GM23338 (cell line): Measurements from ENCODE around the gene M1AP. TPM values are rescaled to one million over a fixed set of nuclear protein-coding genes. Genes with fewer than 3 reads are reported as not detected.
A peak's percentile ranks its signal among the peaks of the same experiment; 100 is the strongest.

ENCODE experiments used
- ATAC-seq: fragments of 200-7000 bp; cut with Tn5 transposase; 3 replicates; pipeline ENCODE4 v1.9.1; 2020
- DNase-seq: peaks from one replicate; pipeline ENCODE4 v3.0.0-alpha.2; 2015; ENCODE audit warnings: low spot score
- H2AFZ ChIP-seq: fragments of 200-600 bp; sonication (generic); 2 replicates; pipeline ENCODE4 v1.8.0; 2016; ENCODE audit warnings: antibody characterized with exemption, mild to moderate bottlenecking, moderate library complexity
- H3F3A ChIP-seq: fragments of 200-600 bp; sonication (generic); replicated peaks from 2 replicates; pipeline ENCODE4 v1.8.0; 2017; ENCODE audit warnings: antibody characterized with exemption, mixed run types, low read depth
- H3K27ac ChIP-seq: fragments of 200-600 bp; sonication (generic); 2 replicates; pipeline ENCODE4 v1.6.1; 2016; ENCODE audit warnings: low read depth
- H3K27me3 ChIP-seq: fragments of 200-600 bp; sonication (generic); 2 replicates; pipeline ENCODE4 v1.8.0; 2016; ENCODE audit warnings: mild to moderate bottlenecking, mixed run types, moderate library complexity; ENCODE audit not compliant: insufficient read depth
- H3K36me3 ChIP-seq: fragments of 200-600 bp; sonication (generic); 2 replicates; pipeline ENCODE4 v1.8.0; 2016; ENCODE audit warnings: mild to moderate bottlenecking; ENCODE audit not compliant: insufficient read depth
- H3K4me1 ChIP-seq: fragments of 200-600 bp; sonication (generic); 2 replicates; pipeline ENCODE4 v1.8.0; 2016; ENCODE audit warnings: mild to moderate bottlenecking, moderate library complexity; ENCODE audit not compliant: insufficient read depth
- H3K4me2 ChIP-seq: fragments of 200-600 bp; sonication (generic); 2 replicates; pipeline ENCODE4 v1.7.1; 2017; ENCODE audit warnings: mixed run types
- H3K4me3 ChIP-seq: fragments of 200-600 bp; sonication (generic); 2 replicates; pipeline ENCODE4 v1.6.1; 2016; ENCODE audit warnings: mixed run types
- H3K79me2 ChIP-seq: fragments of 200-600 bp; sonication (generic); replicated peaks from 2 replicates; pipeline ENCODE4 v1.8.0; 2017; ENCODE audit warnings: mild to moderate bottlenecking; ENCODE audit not compliant: insufficient read depth
- H3K9me2 ChIP-seq: fragments of 200-600 bp; sonication (generic); 2 replicates; pipeline ENCODE4 v1.8.0; 2017; ENCODE audit not compliant: insufficient read depth
- H4K20me1 ChIP-seq: fragments of 200-600 bp; sonication (generic); replicated peaks from 2 replicates; pipeline ENCODE4 v1.8.0; 2017; ENCODE audit warnings: mild to moderate bottlenecking; ENCODE audit not compliant: insufficient read depth
- H3K27ac Mint-ChIP-seq: 2 replicates; pipeline ENCODE4 v1.8.0; 2020; ENCODE audit warnings: inconsistent platforms, mild to moderate bottlenecking, moderate library complexity, mixed read lengths
- H3K27me3 Mint-ChIP-seq: 3 replicates; pipeline ENCODE4 v1.8.0; 2022; ENCODE audit warnings: low read depth, mild to moderate bottlenecking, moderate library complexity, mixed read lengths, inconsistent platforms; ENCODE audit not compliant: insufficient read depth, poor library complexity
- H3K36me3 Mint-ChIP-seq: 3 replicates; pipeline ENCODE4 v1.8.0; 2021; ENCODE audit warnings: low read depth, mild to moderate bottlenecking, inconsistent platforms, moderate library complexity, mixed read lengths
- H3K4me1 Mint-ChIP-seq: 3 replicates; pipeline ENCODE4 v1.8.0; 2020; ENCODE audit warnings: mild to moderate bottlenecking, inconsistent platforms, mixed read lengths
- H3K4me3 Mint-ChIP-seq: 3 replicates; pipeline ENCODE4 v1.8.0; 2021; ENCODE audit warnings: moderate library complexity, mild to moderate bottlenecking, inconsistent platforms, mixed read lengths
- H3K9me3 Mint-ChIP-seq: 3 replicates; pipeline ENCODE4 v1.8.0; 2020; ENCODE audit warnings: moderate library complexity, mild to moderate bottlenecking, inconsistent platforms, mixed read lengths
- CREB1 ChIP-seq: fragments of 250-450 bp; sonication (Bioruptor Pico); IDR thresholded peaks from 2 replicates; pipeline ENCODE4 v1.5.0; 2020; ENCODE audit warnings: low read depth, mild to moderate bottlenecking, moderate library complexity
- NANOG ChIP-seq: IDR thresholded peaks from 2 replicates; pipeline ENCODE4 v1.6.1; 2016; ENCODE audit warnings: antibody characterized with exemption, borderline replicate concordance
- STAT1 ChIP-seq: IDR thresholded peaks from one replicate; pipeline ENCODE4 v1.6.1; 2016; ENCODE audit warnings: antibody characterized with exemption; ENCODE audit not compliant: unreplicated experiment
- ZNF114 ChIP-seq: fragments of 250-450 bp; sonication (Bioruptor Pico); IDR thresholded peaks from 2 replicates; pipeline ENCODE4 v1.5.0; 2020; ENCODE audit warnings: mild to moderate bottlenecking, moderate library complexity
- ZNF331 ChIP-seq: fragments of 250-450 bp; sonication (Bioruptor Pico); IDR thresholded peaks from 2 replicates; pipeline ENCODE4 v1.5.0; 2020; ENCODE audit warnings: low read depth, mild to moderate bottlenecking, moderate library complexity
- ZNF462 ChIP-seq: fragments of 250-450 bp; sonication (Bioruptor Pico); IDR thresholded peaks from 2 replicates; pipeline ENCODE4 v1.5.0; 2020; ENCODE audit warnings: mild to moderate bottlenecking, moderate library complexity
- polyA plus RNA-seq: library from polyadenylated mRNA; unstranded; fragments of >200 nt; fragmentation: Nextera tagmentation; extraction: Ambion mirVana; gene quantifications from 2 replicates; pipeline ENCODE4 v1.2.1, GENCODE V29; 2016
- total RNA-seq: library from RNA; depleted of rRNA; stranded (reverse); fragments of >200 nt; shearing (Covaris generic); gene quantifications from 2 replicates; pipeline ENCODE4 v1.2.3, GENCODE V29; 2014
- TF ChIP-seq, protein P1 (sequence below): IDR thresholded peaks from 2 replicates; pipeline ENCODE4 v1.6.1; 2016; ENCODE audit warnings: antibody characterized with exemption

M1AP gene
- total and polyA plus RNA-seq, 2 experiments from 2014 or later: 5.1 to 12.1 TPM

- H3F3A ChIP-seq: 0 out of 2 replicates have a peak, but pooled peaks cover 12% of the 10 kb centered on the region
- H3K4me3 ChIP-seq: no peak within 1 kb of the TSS
- Mint-ChIP-seq H3K4me1 (peaks cover 17% of the 10 kb centered on the region), H3K9me3 (no peaks in the 10 kb centered on the region), H3K4me3 (peak within 1 kb of the TSS; percentile 50; the same call in 2 of the 3 replicates), H3K36me3 (peaks cover 34% of the 10 kb centered on the region), H3K27ac (no peak within 1 kb of the TSS), H3K27me3 (peaks cover 33% of the 10 kb centered on the region)
- H2AFZ ChIP-seq: no peak within 1 kb of the TSS
- peak; percentile 85 for DNase-seq
- peaks cover 22% of the 10 kb centered on the region for H3K27me3 ChIP-seq
- no peak for TF ChIP-seq NANOG
- TF ChIP-seq CREB1 (CRISPR knock-in tag): peak; percentile 60
- no peak for TF ChIP-seq ZNF114 (CRISPR knock-in tag)
- TF ChIP-seq, protein P1, sequence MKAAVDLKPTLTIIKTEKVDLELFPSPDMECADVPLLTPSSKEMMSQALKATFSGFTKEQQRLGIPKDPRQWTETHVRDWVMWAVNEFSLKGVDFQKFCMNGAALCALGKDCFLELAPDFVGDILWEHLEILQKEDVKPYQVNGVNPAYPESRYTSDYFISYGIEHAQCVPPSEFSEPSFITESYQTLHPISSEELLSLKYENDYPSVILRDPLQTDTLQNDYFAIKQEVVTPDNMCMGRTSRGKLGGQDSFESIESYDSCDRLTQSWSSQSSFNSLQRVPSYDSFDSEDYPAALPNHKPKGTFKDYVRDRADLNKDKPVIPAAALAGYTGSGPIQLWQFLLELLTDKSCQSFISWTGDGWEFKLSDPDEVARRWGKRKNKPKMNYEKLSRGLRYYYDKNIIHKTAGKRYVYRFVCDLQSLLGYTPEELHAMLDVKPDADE: 0 out of 2 replicates have a peak, but pooled peaks have one; percentile 53
- peaks cover 7% of the 10 kb centered on the region; the same call in 1 of the 2 replicates for H3K4me1 ChIP-seq
- H3K4me2 ChIP-seq: no peak within 1 kb of the TSS
- no peaks in the 10 kb centered on the region for H3K9me2 ChIP-seq
- peaks cover 18% of the 10 kb centered on the region for H3K79me2 ChIP-seq
- peaks cover 9% of the 10 kb centered on the region; the same call in 1 of the 2 replicates for H4K20me1 ChIP-seq
- peak; percentile 9 for ATAC-seq
- H3K27ac ChIP-seq: no peak within 1 kb of the TSS
- peaks cover 11% of the 10 kb centered on the region for H3K36me3 ChIP-seq
Observed at GRCh38 chr2:74525717-74526648, 122.1 kb downstream of the M1AP start, which contains the start of gene DQX1. Gene DQX1, minus strand, starts transcription at chr2:74526231. Its CDS starts 502 bp downstream, at chr2:74525729.

- no peaks in the 10 kb centered on the region for H3K9me2 ChIP-seq
- 0 out of 2 replicates have a peak, but pooled peaks cover 10% of the 10 kb centered on the region for H3F3A ChIP-seq
- peaks cover 18% of the 10 kb centered on the region for H3K79me2 ChIP-seq
- peaks cover 11% of the 10 kb centered on the region for H3K36me3 ChIP-seq
- H2AFZ ChIP-seq: no peak overlapping the region
- ATAC-seq: no peak
- Mint-ChIP-seq H3K36me3 (peaks cover 32% of the 10 kb centered on the region), H3K4me1 (peaks cover 14% of the 10 kb centered on the region), H3K27me3 (peaks cover 33% of the 10 kb centered on the region), H3K27ac (no peak overlapping the region), H3K9me3 (no peaks in the 10 kb centered on the region), H3K4me3 (no peak overlapping the region)
- H4K20me1 ChIP-seq: peaks cover 9% of the 10 kb centered on the region; the same call in 1 of the 2 replicates
- H3K27me3 ChIP-seq: peaks cover 30% of the 10 kb centered on the region
- no peak overlapping the region for H3K27ac ChIP-seq
- peaks cover 7% of the 10 kb centered on the region; the same call in 1 of the 2 replicates for H3K4me1 ChIP-seq
- DNase-seq: no peak
- H3K4me3 ChIP-seq: no peak overlapping the region
- no peak overlapping the region for H3K4me2 ChIP-seq
- TF ChIP-seq ZNF462 (CRISPR knock-in tag): no peak
- TF ChIP-seq ZNF331 (CRISPR knock-in tag): no peak
- TF ChIP-seq STAT1: no peak
- TF ChIP-seq, protein P1: no peak
Observed at GRCh38 chr2:74524955-74525716, 123.0 kb downstream of the M1AP start.
